GM23338 (cell line): ENCODE measurements around the gene PNPLA2. TPM values are rescaled to one million over a fixed set of nuclear protein-coding genes. Genes with fewer than 3 reads are reported as not detected.

Experiments used
- ATAC-seq: fragments of 200-7000 bp; cut with Tn5 transposase; 3 replicates; pipeline ENCODE4 v1.9.1; 2020
- DNase-seq: peaks from one replicate; pipeline ENCODE4 v3.0.0-alpha.2; 2015; ENCODE audit warnings: low spot score
- H2AFZ ChIP-seq: fragments of 200-600 bp; sonication (generic); 2 replicates; pipeline ENCODE4 v1.8.0; 2016; ENCODE audit warnings: antibody characterized with exemption, mild to moderate bottlenecking, moderate library complexity
- H3F3A ChIP-seq: fragments of 200-600 bp; sonication (generic); replicated peaks from 2 replicates; pipeline ENCODE4 v1.8.0; 2017; ENCODE audit warnings: antibody characterized with exemption, mixed run types, low read depth
- H3K27ac ChIP-seq: fragments of 200-600 bp; sonication (generic); 2 replicates; pipeline ENCODE4 v1.6.1; 2016; ENCODE audit warnings: low read depth
- H3K27me3 ChIP-seq: fragments of 200-600 bp; sonication (generic); 2 replicates; pipeline ENCODE4 v1.8.0; 2016; ENCODE audit warnings: mild to moderate bottlenecking, mixed run types, moderate library complexity; ENCODE audit not compliant: insufficient read depth
- H3K36me3 ChIP-seq: fragments of 200-600 bp; sonication (generic); 2 replicates; pipeline ENCODE4 v1.8.0; 2016; ENCODE audit warnings: mild to moderate bottlenecking; ENCODE audit not compliant: insufficient read depth
- H3K4me1 ChIP-seq: fragments of 200-600 bp; sonication (generic); 2 replicates; pipeline ENCODE4 v1.8.0; 2016; ENCODE audit warnings: mild to moderate bottlenecking, moderate library complexity; ENCODE audit not compliant: insufficient read depth
- H3K4me2 ChIP-seq: fragments of 200-600 bp; sonication (generic); 2 replicates; pipeline ENCODE4 v1.7.1; 2017; ENCODE audit warnings: mixed run types
- H3K4me3 ChIP-seq: fragments of 200-600 bp; sonication (generic); 2 replicates; pipeline ENCODE4 v1.6.1; 2016; ENCODE audit warnings: mixed run types
- H3K79me2 ChIP-seq: fragments of 200-600 bp; sonication (generic); replicated peaks from 2 replicates; pipeline ENCODE4 v1.8.0; 2017; ENCODE audit warnings: mild to moderate bottlenecking; ENCODE audit not compliant: insufficient read depth
- H3K9me2 ChIP-seq: fragments of 200-600 bp; sonication (generic); 2 replicates; pipeline ENCODE4 v1.8.0; 2017; ENCODE audit not compliant: insufficient read depth
- H4K20me1 ChIP-seq: fragments of 200-600 bp; sonication (generic); replicated peaks from 2 replicates; pipeline ENCODE4 v1.8.0; 2017; ENCODE audit warnings: mild to moderate bottlenecking; ENCODE audit not compliant: insufficient read depth
- H3K27ac Mint-ChIP-seq: 2 replicates; pipeline ENCODE4 v1.8.0; 2020; ENCODE audit warnings: inconsistent platforms, mild to moderate bottlenecking, moderate library complexity, mixed read lengths
- H3K27me3 Mint-ChIP-seq: 3 replicates; pipeline ENCODE4 v1.8.0; 2022; ENCODE audit warnings: low read depth, mild to moderate bottlenecking, moderate library complexity, mixed read lengths, inconsistent platforms; ENCODE audit not compliant: insufficient read depth, poor library complexity
- H3K36me3 Mint-ChIP-seq: 3 replicates; pipeline ENCODE4 v1.8.0; 2021; ENCODE audit warnings: low read depth, mild to moderate bottlenecking, inconsistent platforms, moderate library complexity, mixed read lengths
- H3K4me1 Mint-ChIP-seq: 3 replicates; pipeline ENCODE4 v1.8.0; 2020; ENCODE audit warnings: mild to moderate bottlenecking, inconsistent platforms, mixed read lengths
- H3K4me3 Mint-ChIP-seq: 3 replicates; pipeline ENCODE4 v1.8.0; 2021; ENCODE audit warnings: moderate library complexity, mild to moderate bottlenecking, inconsistent platforms, mixed read lengths
- H3K9me3 Mint-ChIP-seq: 3 replicates; pipeline ENCODE4 v1.8.0; 2020; ENCODE audit warnings: moderate library complexity, mild to moderate bottlenecking, inconsistent platforms, mixed read lengths
- CREB1 ChIP-seq: fragments of 250-450 bp; sonication (Bioruptor Pico); IDR thresholded peaks from 2 replicates; pipeline ENCODE4 v1.5.0; 2020; ENCODE audit warnings: low read depth, mild to moderate bottlenecking, moderate library complexity
- EZH2phosphoT487 ChIP-seq: fragments of 200-600 bp; sonication (generic); IDR thresholded peaks from one replicate; pipeline ENCODE4 v1.8.1; 2018; ENCODE audit warnings: antibody characterized with exemption; ENCODE audit not compliant: unreplicated experiment
- JUNB ChIP-seq: IDR thresholded peaks from one replicate; pipeline ENCODE4 v1.6.1; 2016; ENCODE audit warnings: antibody characterized with exemption; ENCODE audit not compliant: unreplicated experiment
- POLR2AphosphoS5 ChIP-seq: IDR thresholded peaks from 2 replicates; pipeline ENCODE4 v1.6.1; 2016; ENCODE audit warnings: antibody characterized with exemption, low read depth
- ZNF114 ChIP-seq: fragments of 250-450 bp; sonication (Bioruptor Pico); IDR thresholded peaks from 2 replicates; pipeline ENCODE4 v1.5.0; 2020; ENCODE audit warnings: mild to moderate bottlenecking, moderate library complexity
- polyA plus RNA-seq: library from polyadenylated mRNA; unstranded; fragments of >200 nt; fragmentation: Nextera tagmentation; extraction: Ambion mirVana; gene quantifications from 2 replicates; pipeline ENCODE4 v1.2.1, GENCODE V29; 2016
- total RNA-seq: library from RNA; depleted of rRNA; stranded (reverse); fragments of >200 nt; shearing (Covaris generic); gene quantifications from 2 replicates; pipeline ENCODE4 v1.2.3, GENCODE V29; 2014
- TF ChIP-seq, protein P1 (sequence below), 2 experiments: fragments of 200-600 bp in 1 of 2; sonication (generic) in 1 of 2; conservative IDR thresholded peaks; 2 replicates each; pipeline versions ENCODE4 v1.5.1 to v1.6.1; 2016 to 2017; ENCODE audit warnings: antibody characterized with exemption in 2 of 2, low read depth in 2 of 2, mild to moderate bottlenecking in 2 of 2, moderate library complexity in 1 of 2

PNPLA2 gene
- total and polyA plus RNA-seq, 2 experiments from 2014 or later = 31.1 to 45.6 TPM

DNA sequence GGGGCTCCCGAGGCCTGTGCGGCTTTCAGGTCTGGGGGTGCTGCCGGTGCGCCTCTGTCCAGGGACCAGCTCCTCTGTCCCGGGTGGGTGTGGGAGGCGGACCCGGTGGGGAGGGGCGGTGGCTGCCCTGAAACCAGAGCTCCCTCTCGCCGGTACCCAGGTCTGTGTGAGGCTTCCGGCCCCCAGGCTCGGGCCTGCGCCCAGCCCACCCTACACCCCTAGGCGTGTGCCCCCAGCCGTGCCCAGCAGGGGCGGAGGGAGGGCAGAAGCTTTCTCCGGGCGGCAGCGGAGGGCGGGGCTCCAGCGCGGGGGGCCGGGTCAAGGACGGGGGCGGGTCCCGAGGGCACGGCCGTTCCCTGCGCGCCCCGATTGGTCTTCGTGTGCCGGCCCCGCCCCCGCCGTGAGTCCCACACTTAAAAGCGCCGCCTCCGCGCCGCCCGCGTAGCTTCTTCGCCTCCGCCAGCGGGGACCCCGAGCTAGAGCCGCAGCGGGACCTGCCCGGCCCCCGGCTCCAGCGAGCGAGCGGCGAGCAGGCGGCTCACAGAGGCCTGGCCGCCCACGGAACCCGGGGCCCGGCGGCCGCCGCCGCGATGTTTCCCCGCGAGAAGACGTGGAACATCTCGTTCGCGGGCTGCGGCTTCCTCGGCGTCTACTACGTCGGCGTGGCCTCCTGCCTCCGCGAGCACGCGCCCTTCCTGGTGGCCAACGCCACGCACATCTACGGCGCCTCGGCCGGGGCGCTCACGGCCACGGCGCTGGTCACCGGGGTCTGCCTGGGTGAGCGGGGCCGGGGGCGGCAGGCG lies 616 bp downstream of the PNPLA2 start:
- peak overlapping the region; percentile 85 for H3K4me2 ChIP-seq
- H3K27ac ChIP-seq = no peak overlapping the region
- no peaks in the 10 kb centered on the region for H3K9me3 Mint-ChIP-seq
- peak; percentile 63 for ATAC-seq
- H3K4me3 Mint-ChIP-seq = peak overlapping the region; percentile 83; the same call in 2 of the 3 replicates
- TF ChIP-seq ZNF114 (no peak), POLR2AphosphoS5 (peak; percentile 87), CREB1 (CRISPR knock-in tag) (0 out of 2 replicates have a peak, but pooled peaks have one; percentile 45)
- TF ChIP-seq, protein P1, sequence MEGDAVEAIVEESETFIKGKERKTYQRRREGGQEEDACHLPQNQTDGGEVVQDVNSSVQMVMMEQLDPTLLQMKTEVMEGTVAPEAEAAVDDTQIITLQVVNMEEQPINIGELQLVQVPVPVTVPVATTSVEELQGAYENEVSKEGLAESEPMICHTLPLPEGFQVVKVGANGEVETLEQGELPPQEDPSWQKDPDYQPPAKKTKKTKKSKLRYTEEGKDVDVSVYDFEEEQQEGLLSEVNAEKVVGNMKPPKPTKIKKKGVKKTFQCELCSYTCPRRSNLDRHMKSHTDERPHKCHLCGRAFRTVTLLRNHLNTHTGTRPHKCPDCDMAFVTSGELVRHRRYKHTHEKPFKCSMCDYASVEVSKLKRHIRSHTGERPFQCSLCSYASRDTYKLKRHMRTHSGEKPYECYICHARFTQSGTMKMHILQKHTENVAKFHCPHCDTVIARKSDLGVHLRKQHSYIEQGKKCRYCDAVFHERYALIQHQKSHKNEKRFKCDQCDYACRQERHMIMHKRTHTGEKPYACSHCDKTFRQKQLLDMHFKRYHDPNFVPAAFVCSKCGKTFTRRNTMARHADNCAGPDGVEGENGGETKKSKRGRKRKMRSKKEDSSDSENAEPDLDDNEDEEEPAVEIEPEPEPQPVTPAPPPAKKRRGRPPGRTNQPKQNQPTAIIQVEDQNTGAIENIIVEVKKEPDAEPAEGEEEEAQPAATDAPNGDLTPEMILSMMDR (conservative IDR thresholded peaks at IDR 0.05; ENCODE audit: low read depth in 2 of 2) = no peak
- H3K79me2 ChIP-seq = 0 out of 2 replicates have a peak, but pooled peaks cover 5% of the 10 kb centered on the region
- H3K4me3 ChIP-seq = peak overlapping the region; percentile 73
- H3K27me3 ChIP-seq = no peaks in the 10 kb centered on the region
- H4K20me1 ChIP-seq = peaks cover 21% of the 10 kb centered on the region
- H3K27me3 Mint-ChIP-seq = peaks cover 30% of the 10 kb centered on the region
- peak; percentile 97 for DNase-seq
- peaks cover 6% of the 10 kb centered on the region; the same call in 1 of the 2 replicates for H3F3A ChIP-seq
- H3K36me3 Mint-ChIP-seq = peaks cover 8% of the 10 kb centered on the region; the same call in 1 of the 3 replicates
- no peak overlapping the region for H3K27ac Mint-ChIP-seq
- peaks cover 6% of the 10 kb centered on the region for H3K4me1 Mint-ChIP-seq
- no peaks in the 10 kb centered on the region for H3K36me3 ChIP-seq
- H3K4me1 ChIP-seq = peaks cover 7% of the 10 kb centered on the region; the same call in 1 of the 2 replicates
- peak overlapping the region; percentile 69; the same call in 1 of the 2 replicates for H2AFZ ChIP-seq
- H3K9me2 ChIP-seq = no peaks in the 10 kb centered on the region

DNA sequence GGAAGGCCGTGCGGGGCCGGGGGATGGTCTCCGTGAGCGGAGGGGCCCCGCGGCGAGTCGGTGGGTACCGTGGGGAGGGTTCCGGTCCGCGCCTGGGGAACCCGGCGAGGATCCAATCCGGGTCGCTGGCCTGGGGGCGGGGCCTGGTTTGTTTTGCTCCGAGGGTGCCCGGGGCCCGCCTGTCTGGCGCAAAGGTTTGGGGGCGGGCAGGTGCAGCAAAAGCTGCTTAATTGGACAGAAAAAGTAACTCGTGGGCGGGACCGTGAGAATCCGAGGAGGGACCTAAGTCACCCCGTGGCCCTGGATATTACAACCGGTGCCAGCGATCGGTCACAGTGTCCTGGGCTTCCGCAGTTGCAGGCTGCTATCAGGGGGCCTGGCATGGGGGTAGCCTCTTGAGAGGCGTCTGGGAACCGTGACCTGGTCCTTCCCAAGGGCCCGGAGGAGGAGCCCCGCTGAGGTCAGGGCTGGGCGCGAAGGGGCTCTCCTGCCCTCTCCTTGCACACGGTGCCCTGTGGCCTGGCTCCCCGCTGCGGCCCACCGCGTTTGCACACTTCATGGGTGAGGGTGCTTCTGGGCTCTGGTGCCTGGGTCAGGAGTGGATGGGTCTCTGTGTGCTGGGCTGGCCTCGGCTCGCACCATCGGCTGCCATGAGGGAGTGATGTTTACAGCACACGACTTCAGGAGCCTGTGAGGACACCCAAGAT lies 1.4 kb downstream of the PNPLA2 start:
- peak overlapping the region; percentile 83 for H3K4me3 Mint-ChIP-seq
- H3K27ac Mint-ChIP-seq = no peak overlapping the region
- peak; percentile 92 for DNase-seq

More for the DNA sequence above, 1.4 kb downstream of the PNPLA2 start:
- H3K36me3 Mint-ChIP-seq = peaks cover 12% of the 10 kb centered on the region; the same call in 1 of the 3 replicates
- peak overlapping the region; percentile 73 for H3K4me3 ChIP-seq
- H4K20me1 ChIP-seq = peaks cover 17% of the 10 kb centered on the region
- no peaks in the 10 kb centered on the region for H3K9me2 ChIP-seq
- H3K4me1 Mint-ChIP-seq = peaks cover 10% of the 10 kb centered on the region
- TF ChIP-seq POLR2AphosphoS5 (0 out of 2 replicates have a peak, but pooled peaks have one; percentile 22), EZH2phosphoT487 (no peak), JUNB (no peak)
- H3K27me3 Mint-ChIP-seq = peaks cover 27% of the 10 kb centered on the region
- no peak overlapping the region for H3K27ac ChIP-seq
- peaks cover 7% of the 10 kb centered on the region; the same call in 1 of the 2 replicates for H3K4me1 ChIP-seq
- peak; percentile 42 for ATAC-seq
- H2AFZ ChIP-seq = no peak overlapping the region
- 0 out of 2 replicates have a peak, but pooled peaks cover 5% of the 10 kb centered on the region for H3K79me2 ChIP-seq
- H3K9me3 Mint-ChIP-seq = no peaks in the 10 kb centered on the region
- peak overlapping the region; percentile 85 for H3K4me2 ChIP-seq
- H3K36me3 ChIP-seq = no peaks in the 10 kb centered on the region
- peaks cover 8% of the 10 kb centered on the region; the same call in 1 of the 2 replicates for H3F3A ChIP-seq
- H3K27me3 ChIP-seq = no peaks in the 10 kb centered on the region
